ENCODE measurements around the gene ASCC1. TPM values are rescaled to one million over a fixed set of nuclear protein-coding genes. Genes with fewer than 3 reads are reported as not detected.

Gene ASCC1
- total and polyA plus RNA-seq, 10 donors = 11.9 to 41.7 (median 33.8) TPM

- H3K27ac ChIP-seq = peak within 1 kb of the TSS; percentile 74 to 91 (median 89)
- DNase-seq = peak; percentile 89
These were observed 127.8 kb downstream of the ASCC1 start, which contains the start of gene SPOCK2 for GRCh38 chr10:72087969-72088888. TSS of gene SPOCK2 (minus strand) at chr10:72088551. CDS start at chr10:72088328, 223 bp downstream.

GRCh38 chr10:72087392-72087968 lies 128.6 kb downstream of the ASCC1 start:
- Histone ChIP-seq H3K4me3 (peak overlapping the region; percentile 50 to 78 (median 58)), H3K36me3 (peaks cover 0 to 6% (median 0%) of the 10 kb centered on the region in 6 donors), H3K27me3 (replicated peaks in 1 of 7) (peaks cover 0 to 30% (median 16%) of the 10 kb centered on the region in 7 donors), H3K9me3 (no peaks in the 10 kb centered on the region), H3K4me1 (peaks cover 8 to 79% (median 50%) of the 10 kb centered on the region in 6 donors), H3K27ac (peak overlapping the region; percentile 74 to 91 (median 89))
- 0 to 2% (median 1%) methylated on average over 10 to 50 of the region's 50 CpGs for WGBS, 5 donors
- peak; percentile 93 for DNase-seq
- no peak for TF ChIP-seq CTCF (IDR thresholded peaks at IDR 0.05 in 8 of 11, conservative IDR thresholded peaks at IDR 0.05 in 3 of 11)
- TF ChIP-seq POLR2AphosphoS5 (IDR thresholded peaks at IDR 0.05) = peak; percentile 20 to 63 (median 40)
- TF ChIP-seq POLR2A (IDR thresholded peaks at IDR 0.05) = no peak
- intact Hi-C loops (cut with DNase I; ENCODE audit: low total_unique reads) = no loop called here

More at GRCh38 chr10:72087969-72088888, 127.8 kb downstream of the ASCC1 start, which contains the start of gene SPOCK2:
- Histone ChIP-seq H3K4me3 (peak within 1 kb of the TSS; percentile 50 to 78 (median 58)), H3K4me1 (peaks cover 8 to 71% (median 47%) of the 10 kb centered on the region in 6 donors), H3K27me3 (replicated peaks in 1 of 7) (peaks cover 0 to 30% (median 16%) of the 10 kb centered on the region in 7 donors), H3K9me3 (no peaks in the 10 kb centered on the region), H3K36me3 (peaks cover 0 to 13% (median 0%) of the 10 kb centered on the region in 6 donors)
- intact Hi-C loops (cut with DNase I; ENCODE audit: low total_unique reads) = no loop called here
- TF ChIP-seq CTCF (IDR thresholded peaks at IDR 0.05 in 8 of 11, conservative IDR thresholded peaks at IDR 0.05 in 3 of 11) (no peak), POLR2A (IDR thresholded peaks at IDR 0.05) (no peak), POLR2AphosphoS5 (IDR thresholded peaks at IDR 0.05) (peak; percentile 80 to 90 (median 87))
- WGBS, 5 donors = 3 to 8% (median 4%) methylated on average over 28 to 65 of the region's 65 CpGs

GRCh38 chr10:72086466-72087391 lies 129.3 kb downstream of the ASCC1 start:
- Histone ChIP-seq H3K9me3 (no peaks in the 10 kb centered on the region), H3K4me3 (peak overlapping the region; percentile 50 to 78 (median 58)), H3K27me3 (replicated peaks in 1 of 7) (peaks cover 0 to 30% (median 16%) of the 10 kb centered on the region in 7 donors), H3K36me3 (peaks cover 0 to 5% (median 0%) of the 10 kb centered on the region in 6 donors), H3K4me1 (peaks cover 8 to 86% (median 55%) of the 10 kb centered on the region in 6 donors), H3K27ac (peak overlapping the region; percentile 74 to 91 (median 89))
- DNase-seq = peak; percentile 96
- TF ChIP-seq POLR2AphosphoS5 (IDR thresholded peaks at IDR 0.05) (peak in 2 of 3 donors; percentile 35 to 68), POLR2A (IDR thresholded peaks at IDR 0.05) (no peak), CTCF (IDR thresholded peaks at IDR 0.05 in 8 of 11, conservative IDR thresholded peaks at IDR 0.05 in 3 of 11) (peak in 2 of 11 experiments; percentile 5 to 10)
- 28 to 65% (median 36%) methylated on average over 27 to 61 of the region's 61 CpGs for WGBS, 5 donors
- intact Hi-C loops (cut with DNase I; ENCODE audit: low total_unique reads) = no loop called here

Data from spleen (tissue), 11 donors.